ENCODE measurements around the gene TSPAN8.

DNA sequence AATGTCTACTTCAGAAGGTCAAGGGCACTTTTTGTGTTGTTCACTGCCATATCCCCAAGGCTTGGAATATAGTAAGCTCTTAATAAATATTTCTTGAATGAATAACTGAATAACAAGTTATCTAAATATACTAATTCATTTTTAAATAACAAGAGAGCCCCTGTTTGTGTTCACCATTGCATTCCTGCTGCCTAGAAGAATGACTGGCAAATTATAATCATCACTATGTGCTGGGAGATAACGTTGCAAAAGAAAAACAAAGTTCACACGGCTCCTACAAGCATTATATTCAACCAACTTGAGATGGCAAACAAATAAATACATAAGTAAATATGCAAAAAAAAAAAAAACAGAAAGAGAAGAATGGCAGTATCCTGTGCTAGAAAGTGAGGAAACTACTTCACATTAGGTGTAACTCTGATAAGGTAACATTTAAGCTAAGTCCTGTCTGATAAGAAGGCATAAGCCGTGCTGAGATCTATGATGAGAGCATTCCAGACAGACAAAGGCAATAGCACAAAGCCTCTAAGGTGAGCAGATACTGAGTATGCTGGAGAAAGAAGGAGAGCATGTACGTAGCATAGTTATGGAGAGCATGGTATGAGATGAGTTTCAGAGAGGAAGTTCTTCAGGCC, 9.2 kb upstream of the TSPAN8 start:
- TF ChIP-seq EZH2 (IDR thresholded peaks at IDR 0.05) (no peak), POLR2AphosphoS5 (IDR thresholded peaks at IDR 0.05; ENCODE audit: borderline replicate concordance, low read depth, low read length) (no peak), FOXP2 (optimal IDR thresholded peaks at IDR 0.05; ENCODE audit: control extremely low read depth, extremely low read length, insufficient read depth) (no peak)
